GM13976 (cell line): ENCODE data around the gene ATG4D.
A peak's percentile ranks its signal among the peaks of the same experiment; 100 is the strongest.

Experiments used
- DNase-seq: peaks from one replicate; pipeline ENCODE4 v3.0.0; 2012; ENCODE audit warnings: low spot score
- CTCF ChIP-seq: IDR thresholded peaks from 2 replicates; pipeline ENCODE4 v1.5.1; 2012; ENCODE audit warnings: borderline replicate concordance, mild to moderate bottlenecking; ENCODE audit not compliant: insufficient read depth; ENCODE audit errors: extremely low read depth, missing control alignments, control extremely low read depth
- in situ Hi-C: fragments of 300-500 bp; cut with MboI; formaldehyde crosslinking; loops from one replicate; pipeline ENCODE4 v1.12.0; 2022; ENCODE audit warnings: low sequenced_read_pairs, mixed read lengths, inconsistent platforms; ENCODE audit not compliant: unreplicated experiment

Gene ATG4D

GRCh38 chr19:10557603-10558197 lies 14.0 kb downstream of the ATG4D start:
- in situ Hi-C loops, result no loop called here
- no peak for DNase-seq
- TF ChIP-seq CTCF, result no peak

- TF ChIP-seq CTCF, result no peak
- DNase-seq, result no peak
- in situ Hi-C loops, result no loop called here
Observed at GRCh38 chr19:10560154-10560553, 16.4 kb downstream of the ATG4D start.

GRCh38 chr19:10562609-10563008 lies 18.9 kb downstream of the ATG4D start:
- no peak for TF ChIP-seq CTCF
- in situ Hi-C loops, result no loop called here
- no peak for DNase-seq

- peak; percentile 9 for TF ChIP-seq CTCF
- DNase-seq, result peak; percentile 83
- in situ Hi-C loops, result no loop called here
Observed at GRCh38 chr19:10565028-10565566, 21.4 kb downstream of the ATG4D start.

GRCh38 chr19:10565567-10566407 lies 22.1 kb downstream of the ATG4D start, which contains the start of gene KRI1:
TSS of gene KRI1 (minus strand) at chr19:10566010. CDS start at chr19:10565999, 11 bp downstream.
- in situ Hi-C loops, result no loop called here
- DNase-seq, result peak; percentile 98
- TF ChIP-seq CTCF, result no peak

GRCh38 chr19:10566408-10566657 lies 22.6 kb downstream of the ATG4D start:
- no peak for TF ChIP-seq CTCF
- in situ Hi-C loops, result no loop called here

More at GRCh38 chr19:10566408-10566657, 22.6 kb downstream of the ATG4D start:
- no peak for DNase-seq
